ENCODE results near the gene MACROD1.

Gene MACROD1

DNA sequence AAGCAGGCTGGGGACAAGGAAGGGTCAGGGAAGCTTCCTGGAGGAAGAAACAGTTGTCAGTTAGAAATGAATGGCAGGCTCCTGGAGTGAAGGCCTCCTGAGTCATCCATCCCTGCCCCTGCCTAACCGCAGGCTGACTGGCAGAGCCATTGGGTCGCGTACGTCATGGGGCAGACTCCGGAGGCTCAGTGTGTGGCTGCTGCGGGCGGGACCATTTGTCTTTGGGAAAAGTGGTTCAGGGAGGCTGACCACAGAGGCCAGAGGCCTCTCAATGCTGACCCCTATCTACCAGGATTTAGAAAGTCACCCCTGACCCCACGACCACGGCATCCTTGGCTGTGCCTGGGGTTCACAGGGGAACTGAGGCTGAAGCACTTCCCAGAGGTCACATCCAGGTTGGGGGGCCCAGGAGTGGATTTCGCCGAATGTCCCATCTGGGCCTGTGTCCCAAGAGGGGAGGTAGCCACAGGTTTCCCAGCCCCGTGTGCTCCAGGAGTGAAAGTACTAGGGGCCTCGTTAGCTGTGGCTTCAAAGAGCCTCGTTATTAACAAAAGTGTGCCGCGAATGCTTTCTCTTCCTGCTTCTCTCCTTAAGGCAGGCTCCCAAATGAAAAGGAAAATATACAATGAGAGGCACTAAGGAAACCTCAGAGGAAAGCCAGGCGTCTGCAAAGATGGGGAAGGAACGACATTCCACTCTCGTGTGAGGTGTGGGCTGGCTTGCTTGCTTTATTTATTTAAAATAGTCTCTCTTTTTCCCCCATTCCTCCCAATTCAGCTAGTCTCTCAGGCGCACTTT, 71.3 kb downstream of the MACROD1 start:
- no peak overlapping the region for H3K4me3 ChIP-seq (ENCODE audit: low read depth, low read length)

DNA sequence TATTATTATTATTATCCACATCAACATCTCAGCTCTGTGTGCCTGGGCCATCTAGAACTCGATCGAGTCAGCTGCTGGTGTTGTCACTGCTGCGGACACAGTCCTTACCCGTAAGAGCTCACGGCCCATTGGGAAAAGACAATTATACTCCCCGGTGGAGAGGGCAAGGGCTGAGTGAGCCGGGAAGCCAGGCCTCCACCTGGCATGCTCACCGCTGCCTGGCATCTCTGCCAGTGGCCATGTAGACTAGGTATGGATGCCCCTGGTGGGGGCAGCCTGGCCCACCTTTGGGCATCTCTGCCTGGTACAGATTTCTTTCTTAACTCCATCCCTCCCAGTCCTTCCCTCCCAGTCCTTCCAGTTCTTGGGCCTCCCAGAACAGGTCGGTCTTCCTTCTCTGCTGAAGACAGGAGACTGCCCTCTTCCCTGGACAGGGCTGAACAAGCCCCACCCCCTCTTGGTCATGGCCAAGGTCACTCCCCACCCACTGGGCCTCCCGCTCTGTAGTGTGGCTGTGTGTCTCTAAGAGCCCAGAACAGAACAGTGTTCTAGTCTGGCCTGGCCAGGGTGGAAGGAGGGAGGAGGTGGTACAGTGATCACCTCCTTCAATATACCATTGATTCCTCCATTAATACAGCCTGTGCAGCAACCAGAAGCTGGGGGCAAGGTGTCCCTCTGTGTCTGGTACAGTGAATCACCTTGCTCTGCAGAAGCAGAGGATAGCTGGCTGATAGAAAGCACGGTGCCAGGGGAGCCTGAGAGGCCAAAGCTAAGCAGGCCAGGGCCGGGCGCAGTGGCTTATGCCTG, 72.5 kb downstream of the MACROD1 start:
- H3K4me3 ChIP-seq (ENCODE audit: low read depth, low read length): no peak overlapping the region

DNA sequence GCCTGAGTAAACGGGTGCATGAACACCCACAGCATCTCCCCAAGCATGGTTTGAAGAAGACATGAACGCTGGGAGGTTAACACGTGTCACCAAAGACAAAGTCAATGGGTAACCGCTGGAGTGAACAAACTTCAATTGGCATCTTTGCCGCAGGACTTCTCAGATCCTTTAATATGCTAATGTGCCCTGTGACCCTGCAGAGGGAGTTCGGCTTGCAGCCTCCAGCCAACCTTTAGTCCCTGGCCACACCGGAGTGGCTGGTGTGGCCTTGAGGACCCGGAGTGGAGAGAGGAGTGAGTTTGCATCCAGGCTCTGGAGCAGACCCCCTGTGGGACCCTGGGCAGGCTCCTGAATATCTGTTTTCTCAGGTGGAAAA, 73.2 kb downstream of the MACROD1 start:
- H3K4me3 ChIP-seq (ENCODE audit: low read depth, low read length): no peak overlapping the region

DNA sequence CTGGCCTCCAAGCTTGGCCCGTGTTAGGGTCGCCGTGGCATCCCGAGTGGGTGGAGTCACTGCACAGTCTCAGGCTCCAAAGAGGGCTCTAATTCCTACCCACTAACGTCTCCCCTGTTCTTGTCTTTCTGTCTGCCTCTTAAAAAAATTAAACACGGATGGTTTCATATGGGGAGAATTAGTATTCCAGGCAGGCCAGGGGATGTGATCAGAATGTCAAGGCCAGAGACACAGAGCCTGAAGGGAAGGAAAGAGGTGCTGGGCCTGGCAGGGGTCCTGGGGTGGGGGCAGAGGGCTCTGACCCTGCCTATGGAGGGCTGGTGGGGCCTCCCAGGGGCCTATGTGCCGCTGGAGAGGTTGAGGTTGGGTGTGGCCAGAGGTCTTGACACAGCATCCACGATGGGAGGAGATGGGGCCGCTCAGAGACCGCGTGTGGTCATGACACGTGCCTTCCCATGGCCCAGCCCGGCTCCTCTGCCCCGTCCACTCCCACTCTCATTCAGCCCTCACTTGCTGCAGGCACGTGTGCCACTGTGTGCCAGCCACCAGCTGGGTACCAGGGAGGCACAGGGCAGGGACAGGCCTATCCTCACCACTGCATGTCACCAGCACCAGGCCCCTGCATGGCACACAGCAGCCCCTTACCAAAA, 73.7 kb downstream of the MACROD1 start:
- no peak overlapping the region for H3K4me3 ChIP-seq (ENCODE audit: low read depth, low read length)

DNA sequence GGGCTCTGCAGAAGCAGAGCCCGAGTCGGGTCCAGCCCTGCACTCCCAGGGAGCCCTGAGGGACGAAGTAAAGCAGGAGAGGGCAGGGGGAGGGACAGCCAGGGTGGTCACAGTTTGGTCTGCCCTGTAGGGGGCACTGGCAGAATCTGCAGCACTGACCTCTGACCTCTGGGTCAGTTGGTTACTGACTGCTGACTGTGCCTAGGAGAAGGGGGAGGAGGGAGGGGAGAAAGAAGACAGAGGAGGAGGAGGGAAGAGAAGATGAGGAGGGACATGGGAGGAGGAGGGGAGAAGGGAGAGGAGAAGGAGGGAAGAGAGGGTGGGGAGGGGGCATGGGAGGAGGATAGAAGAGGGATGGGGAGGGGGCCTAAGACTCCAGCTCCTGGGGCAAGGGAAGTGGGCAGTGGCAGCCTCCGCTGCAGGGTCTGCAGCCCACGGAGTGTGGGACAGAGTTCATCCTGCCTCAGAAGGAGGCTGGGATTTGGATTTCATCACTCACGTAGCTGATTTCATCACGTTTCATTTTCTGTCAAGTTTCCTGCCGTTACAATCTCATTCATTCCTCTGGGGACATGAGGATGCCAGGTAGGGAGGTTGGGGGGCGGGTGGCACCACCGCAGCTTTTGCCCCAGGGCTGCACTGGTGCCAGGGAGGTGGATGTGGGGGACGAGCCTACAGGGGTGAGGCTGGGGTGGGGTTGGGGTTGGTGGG, 75.0 kb downstream of the MACROD1 start:
- H3K4me3 ChIP-seq (ENCODE audit: low read depth, low read length): no peak overlapping the region

DNA sequence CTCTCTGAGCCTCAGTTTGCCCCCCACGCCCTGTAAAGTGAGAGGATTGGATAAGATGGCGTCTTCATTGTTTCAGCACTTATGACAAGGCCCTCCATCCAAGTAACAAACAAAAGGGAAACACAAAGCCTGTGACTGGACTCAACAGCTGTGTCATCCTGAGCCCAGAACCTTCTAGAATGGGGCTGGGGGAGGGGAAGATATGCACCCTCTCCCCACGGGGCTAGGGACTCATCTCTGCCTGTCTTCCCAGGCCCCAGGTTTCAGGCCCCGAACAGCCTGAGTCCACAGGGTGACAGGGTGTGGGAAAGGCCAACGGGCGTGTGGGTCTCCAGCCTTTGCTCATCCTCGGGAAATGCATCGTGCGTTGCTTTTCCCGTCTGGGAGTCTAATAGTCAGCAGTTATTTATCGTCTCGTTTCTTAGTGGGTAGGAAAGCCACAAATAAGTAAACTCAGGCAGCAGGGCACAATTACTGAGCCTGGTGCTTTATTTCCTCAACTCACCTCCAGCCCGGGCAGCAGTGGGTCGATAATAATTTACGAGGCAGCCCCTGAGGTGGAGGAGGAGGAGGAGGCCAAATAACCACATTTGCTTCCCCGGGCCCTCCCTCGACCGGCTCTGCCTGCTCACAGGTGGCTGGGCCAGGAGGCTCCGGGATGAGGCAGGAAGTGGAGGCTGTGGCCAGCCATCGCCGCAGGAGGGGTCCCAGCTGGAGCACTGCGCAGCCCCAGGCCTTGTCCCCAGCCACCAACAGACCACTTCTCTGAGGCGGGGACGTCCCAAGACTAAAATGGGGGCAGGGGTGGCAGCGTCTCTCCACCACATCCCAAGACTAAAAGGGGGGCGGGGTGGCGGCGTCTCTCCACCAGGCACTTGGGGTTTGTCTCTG, 75.8 kb downstream of the MACROD1 start:
- no peak overlapping the region for H3K4me3 ChIP-seq (ENCODE audit: low read depth, low read length)

DNA sequence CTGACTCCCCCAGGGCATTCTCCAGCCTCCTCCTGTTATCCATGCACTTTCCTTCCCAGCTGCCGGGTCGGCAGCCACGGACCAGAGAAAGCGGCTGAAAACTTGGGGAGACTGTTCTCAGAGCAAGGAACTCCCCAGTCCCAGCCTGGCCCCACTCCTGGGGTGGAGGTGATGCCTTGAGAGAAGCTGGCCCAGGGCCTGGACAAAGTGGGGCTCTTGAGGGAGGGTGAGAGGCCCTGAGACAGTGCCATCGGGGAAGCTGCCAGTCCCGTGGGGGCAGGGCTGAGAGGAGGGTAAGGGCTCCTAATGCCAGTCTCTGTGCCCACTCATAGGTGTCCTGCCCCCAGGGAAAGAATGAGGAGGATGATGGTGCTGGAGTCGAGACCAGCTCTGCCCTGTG, 76.4 kb downstream of the MACROD1 start:
- H3K4me3 ChIP-seq (ENCODE audit: low read depth, low read length): no peak overlapping the region

DNA sequence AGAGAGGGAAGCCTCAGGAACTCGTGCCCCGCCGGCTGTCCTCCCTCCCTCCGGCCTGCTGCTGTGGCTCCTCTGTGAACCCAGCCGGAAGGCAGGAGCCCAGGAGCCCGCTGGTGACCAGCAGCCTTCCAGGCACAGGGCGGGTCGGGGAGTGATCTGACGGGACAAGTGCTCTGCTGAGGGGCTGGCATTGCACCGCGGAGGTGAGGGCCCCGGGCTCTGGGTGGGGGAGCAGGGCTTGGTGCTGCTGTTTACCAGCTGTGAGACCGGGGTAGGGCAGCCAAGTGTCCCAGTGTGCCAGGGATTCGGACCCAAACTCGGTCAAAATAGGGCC, 76.9 kb downstream of the MACROD1 start:
- no peak overlapping the region for H3K4me3 ChIP-seq (ENCODE audit: low read depth, low read length)

DNA sequence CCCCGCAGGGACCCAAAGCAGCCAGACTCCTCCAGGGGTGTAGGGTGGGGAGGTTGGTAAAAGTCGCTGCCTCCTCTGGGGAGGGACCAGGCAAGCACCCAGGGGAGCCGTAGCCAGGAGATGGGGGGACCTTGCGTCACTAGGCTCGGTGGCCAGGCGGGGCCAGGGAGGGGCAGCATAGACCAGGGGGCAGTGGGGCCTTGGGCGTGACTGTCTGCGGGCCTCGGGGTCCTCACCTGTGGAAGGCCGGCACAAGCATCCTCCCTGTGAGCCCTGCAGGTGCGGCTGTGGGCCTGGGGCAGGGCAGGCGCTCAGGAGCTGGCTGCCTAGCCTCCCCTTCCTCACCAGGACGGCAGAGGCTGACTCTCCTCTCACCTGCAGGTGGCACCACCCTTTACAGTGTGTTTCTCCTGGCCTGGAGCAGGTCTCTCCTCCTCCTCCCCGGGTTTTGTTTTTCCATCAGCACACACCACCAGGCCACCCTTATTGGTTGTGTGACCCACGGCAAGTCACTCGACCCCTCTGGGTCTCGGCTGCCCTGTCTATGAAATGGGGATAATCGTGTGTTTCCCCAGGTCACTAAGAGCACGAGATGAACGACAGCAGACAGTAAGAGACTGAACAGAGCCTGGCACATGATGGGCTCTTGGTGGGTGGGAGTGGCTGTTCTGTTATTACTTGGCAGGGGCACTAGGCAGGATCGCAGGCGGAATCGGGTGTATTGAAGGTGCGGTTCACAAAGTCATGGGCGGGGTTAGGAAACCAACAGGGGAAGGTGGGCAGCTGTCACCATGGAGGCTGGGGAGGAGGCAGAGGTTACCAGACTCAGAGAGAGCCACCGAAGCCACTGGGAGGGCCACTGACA, 77.5 kb downstream of the MACROD1 start:
- H3K4me3 ChIP-seq (ENCODE audit: low read depth, low read length): no peak overlapping the region

DNA sequence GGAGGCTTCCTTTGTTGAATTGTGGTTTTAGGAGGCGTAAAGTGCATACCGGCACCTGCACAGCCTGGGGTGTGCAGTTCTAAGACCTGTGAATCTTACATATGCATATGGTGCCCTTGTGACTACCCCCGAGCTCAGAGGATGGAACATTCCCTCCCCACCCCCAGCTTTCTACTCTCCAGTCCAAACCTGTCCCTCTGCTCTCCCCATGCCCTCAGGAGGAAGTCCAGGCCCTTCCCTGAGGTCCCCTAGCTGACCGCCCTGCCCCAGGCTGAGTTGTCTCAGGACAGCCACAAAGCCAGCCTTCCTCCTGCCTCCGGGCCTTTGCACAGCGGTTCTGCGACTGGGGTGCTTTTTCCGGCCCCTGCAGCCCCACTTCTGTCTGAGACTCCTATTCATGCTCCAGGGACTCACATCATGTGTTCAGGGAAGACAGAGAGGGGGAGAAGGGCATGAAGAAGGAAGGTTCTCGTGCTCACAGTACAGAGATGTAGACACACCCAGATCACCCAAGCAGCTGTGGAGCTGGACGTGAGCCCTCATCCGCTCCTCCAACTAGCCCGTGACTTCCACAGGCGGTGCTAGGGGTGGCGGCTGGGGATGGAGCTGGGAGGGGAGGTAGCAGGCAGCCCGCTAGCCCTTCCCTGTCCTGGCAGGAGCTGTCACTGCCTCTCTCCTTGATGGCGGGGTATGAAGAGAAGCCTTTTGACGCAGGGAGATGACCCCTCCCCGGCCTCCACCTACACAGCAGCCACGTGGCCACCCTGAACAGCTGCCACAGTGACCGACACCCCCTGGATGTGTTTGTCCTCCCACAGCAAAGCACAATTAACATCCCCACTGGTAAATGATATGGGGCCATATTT, 79.4 kb downstream of the MACROD1 start:
- no peak overlapping the region for H3K4me3 ChIP-seq (ENCODE audit: low read depth, low read length)

DNA sequence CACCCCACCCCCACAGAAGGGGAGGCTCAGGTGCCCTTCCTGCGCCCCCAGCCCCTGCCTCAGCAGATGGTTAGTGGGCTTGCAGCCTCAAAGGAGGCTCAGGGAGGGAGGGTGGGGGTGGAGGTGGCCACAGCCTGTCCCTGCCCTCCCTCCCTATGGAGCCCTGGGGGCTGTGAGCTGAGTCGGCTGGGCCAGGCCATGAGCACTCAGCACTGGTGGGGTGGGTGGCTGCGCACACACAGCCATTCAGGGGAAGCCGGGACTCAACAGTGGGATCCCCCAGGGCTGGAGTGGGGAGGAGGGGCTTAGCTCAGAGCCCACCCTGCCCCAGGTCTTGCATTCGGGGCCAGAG, 80.0 kb downstream of the MACROD1 start:
- H3K4me3 ChIP-seq (ENCODE audit: low read depth, low read length): no peak overlapping the region

DNA sequence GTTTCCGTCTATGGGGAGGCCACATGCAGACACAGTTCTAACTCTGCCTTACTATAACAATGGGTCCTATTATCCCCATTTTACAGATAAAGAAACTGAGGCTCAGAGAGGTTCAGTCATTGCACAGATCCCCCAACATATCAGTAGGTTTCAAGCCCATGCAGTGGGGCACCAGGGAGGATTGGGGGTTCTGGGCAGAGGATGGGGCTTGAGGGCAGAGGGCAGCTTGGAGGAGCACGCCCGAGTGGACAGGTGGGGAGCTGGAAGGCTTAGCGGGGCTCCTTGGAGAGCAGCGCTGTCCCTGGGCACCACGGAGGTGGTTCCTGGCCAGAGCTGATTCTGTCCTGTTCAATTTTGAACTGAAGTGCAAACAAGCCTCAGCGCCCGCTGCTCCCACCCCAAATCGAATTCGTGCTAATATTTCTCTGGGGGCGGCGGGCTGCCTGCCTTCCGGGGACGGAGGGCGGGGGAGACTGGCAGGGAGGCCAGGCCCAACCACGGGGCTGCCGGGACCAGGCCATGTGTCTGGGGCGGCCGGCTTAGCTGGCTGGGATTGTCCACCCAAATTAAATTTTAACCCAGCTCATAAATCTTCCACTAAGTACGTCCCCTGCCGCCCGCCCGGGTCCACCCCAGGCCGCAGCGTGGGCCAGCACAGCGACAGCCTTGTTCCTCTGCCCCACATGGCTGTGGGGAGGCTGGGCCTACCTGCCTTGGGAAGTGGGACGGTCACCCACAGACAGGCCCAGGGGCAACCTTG, 80.8 kb downstream of the MACROD1 start:
- H3K4me3 ChIP-seq (ENCODE audit: low read depth, low read length): no peak overlapping the region

DNA sequence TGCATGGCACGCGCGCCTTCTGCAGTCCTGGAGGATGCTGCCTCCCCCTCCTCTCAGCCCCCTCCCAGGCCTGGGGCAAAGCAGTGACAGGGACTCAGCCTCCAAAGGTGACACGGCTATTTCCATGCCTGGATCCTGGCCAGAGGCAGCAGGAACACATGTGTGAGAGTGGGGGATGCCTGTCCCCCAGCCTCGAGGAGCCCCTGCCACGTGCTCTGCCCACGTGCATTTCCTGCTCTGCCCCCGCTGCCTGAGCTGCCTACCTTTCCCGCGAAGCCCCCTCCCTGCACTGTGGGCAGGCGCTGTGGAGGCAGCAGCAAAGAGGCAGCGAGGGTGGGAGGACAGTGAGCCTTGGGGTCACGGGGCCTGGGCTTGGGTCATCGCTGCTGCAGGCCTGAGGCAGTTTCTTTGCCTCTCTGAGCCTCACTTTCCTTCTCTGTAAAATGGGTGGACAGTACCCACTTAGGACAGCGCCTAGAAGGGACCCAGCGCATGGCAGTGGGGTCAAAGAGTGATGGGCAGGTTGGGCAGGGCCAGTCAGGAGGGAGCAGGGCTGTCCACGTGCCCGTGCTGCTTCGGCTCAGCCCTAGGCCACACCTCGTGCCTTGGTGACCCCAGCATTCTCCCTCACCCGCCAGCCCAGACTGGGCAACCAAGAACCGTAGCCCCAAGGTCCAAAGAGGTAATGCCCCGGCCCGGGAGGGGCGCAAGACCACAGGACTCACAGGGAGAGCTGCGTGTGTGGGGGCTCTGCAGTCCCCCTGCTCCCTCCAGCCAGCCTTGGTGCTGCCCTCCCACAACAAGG, 81.6 kb downstream of the MACROD1 start:
- no peak overlapping the region for H3K4me3 ChIP-seq (ENCODE audit: low read depth, low read length)

DNA sequence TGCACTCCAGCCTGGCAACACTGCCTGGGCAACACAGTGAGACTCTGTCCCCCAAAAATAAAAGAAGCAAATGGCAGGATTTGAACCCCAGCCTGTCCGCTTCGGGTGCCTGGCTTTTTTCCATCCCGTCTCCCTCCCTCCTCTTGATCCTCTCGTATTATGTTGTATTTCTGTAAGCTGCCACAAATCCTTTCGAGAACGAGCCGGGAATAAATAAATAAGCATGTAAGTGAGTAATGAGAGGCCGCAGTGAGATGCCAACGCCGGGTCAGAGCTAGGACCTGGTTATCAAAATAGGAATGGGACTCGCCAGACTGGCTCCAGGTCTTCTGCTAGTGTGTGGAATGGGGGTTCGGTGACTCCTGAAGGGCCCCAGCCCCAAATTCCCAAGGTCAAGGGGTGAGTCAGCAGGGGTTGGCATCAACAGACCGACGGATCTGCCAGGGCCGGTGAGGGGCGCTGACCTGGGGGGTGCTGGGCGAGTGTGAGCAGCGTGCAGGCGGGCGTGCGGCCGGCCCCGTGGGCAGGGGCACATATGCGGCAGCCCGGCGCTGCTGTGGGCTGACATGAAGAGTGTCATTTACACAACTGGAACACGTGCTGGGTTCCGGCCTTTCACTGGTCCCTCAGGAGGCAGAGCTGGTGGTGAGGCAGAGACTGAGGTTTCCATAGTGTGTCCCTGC, 82.4 kb downstream of the MACROD1 start:
- no peak overlapping the region for H3K4me3 ChIP-seq (ENCODE audit: low read depth, low read length)

DNA sequence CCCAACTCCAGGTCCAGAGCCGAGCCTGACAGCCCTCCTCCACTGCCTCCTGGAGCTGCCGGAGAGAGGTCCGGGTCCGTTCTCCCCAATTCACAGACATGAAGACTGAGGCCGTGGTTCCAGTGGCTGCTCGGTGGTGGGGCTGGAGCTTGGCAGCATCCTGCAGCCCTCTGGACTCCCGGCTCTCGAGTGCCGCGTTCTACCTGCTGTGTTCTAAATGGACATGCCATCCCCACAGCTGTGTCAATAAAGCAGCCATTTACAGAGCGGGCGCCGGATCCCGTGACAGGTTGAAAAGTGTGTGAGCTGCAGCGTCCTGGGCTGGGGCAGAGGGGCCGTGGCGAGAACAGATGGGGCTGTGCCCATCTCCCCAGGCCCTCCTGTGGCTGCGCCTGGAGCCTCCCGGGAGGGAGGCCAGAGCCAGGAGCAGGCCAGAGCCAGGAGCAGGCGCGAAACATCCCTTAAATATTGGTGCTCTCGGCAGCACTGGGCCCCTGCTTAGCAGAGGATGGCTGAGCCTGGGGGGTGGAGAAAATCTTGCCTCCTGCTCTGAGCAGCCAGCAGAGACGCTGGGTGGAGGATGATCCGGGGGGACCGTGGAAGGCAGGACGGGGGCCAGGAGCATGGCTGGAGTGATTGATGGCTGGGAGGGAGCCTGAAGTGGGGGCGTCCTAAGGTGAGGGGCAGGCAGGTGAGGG, 84.0 kb downstream of the MACROD1 start:
- no peak overlapping the region for H3K4me3 ChIP-seq (ENCODE audit: low read depth, low read length)

DNA sequence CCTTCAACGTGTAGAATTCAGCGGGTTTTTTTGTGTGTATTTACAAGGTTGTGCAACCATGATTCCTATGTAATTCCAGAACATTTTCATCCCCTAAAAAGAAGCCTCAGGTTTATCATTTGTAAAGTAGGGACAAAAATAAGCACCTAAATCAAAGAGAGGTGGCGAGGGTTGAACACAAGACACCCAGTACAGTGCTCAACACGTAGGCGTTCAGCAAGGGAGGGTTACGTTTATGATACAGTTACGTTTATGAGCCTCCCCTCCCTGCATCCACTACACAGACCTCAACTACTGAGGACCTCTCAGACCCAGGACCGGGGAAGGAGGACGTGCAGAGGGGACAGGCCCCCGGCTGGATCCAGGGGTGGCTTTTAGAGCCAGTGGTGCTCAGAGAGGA, 85.5 kb downstream of the MACROD1 start:
- no peak overlapping the region for H3K4me3 ChIP-seq (ENCODE audit: low read depth, low read length)

All from iPS-11a (cell line).